Activated naive CD8-positive, alpha-beta T cell (primary cell): ENCODE results near the gene ANKHD1.

Source experiments
- H3K27ac Mint-ChIP-seq: one replicate; pipeline ENCODE4 v1.8.0; 2021; ENCODE audit warnings: mixed read lengths
- H3K27me3 Mint-ChIP-seq: one replicate; pipeline ENCODE4 v1.8.0; 2021; ENCODE audit warnings: mixed read lengths
- H3K36me3 Mint-ChIP-seq: one replicate; pipeline ENCODE4 v1.8.0; 2021; ENCODE audit warnings: mixed read lengths
- H3K4me1 Mint-ChIP-seq: one replicate; pipeline ENCODE4 v1.8.0; 2021; ENCODE audit warnings: low read depth, mixed read lengths
- H3K4me3 Mint-ChIP-seq: one replicate; pipeline ENCODE4 v1.8.0; 2021; ENCODE audit warnings: mild to moderate bottlenecking, mixed read lengths
- H3K9me3 Mint-ChIP-seq: one replicate; pipeline ENCODE4 v1.8.0; 2021; ENCODE audit warnings: low read depth, mixed read lengths

Gene ANKHD1

GRCh38 chr5:140513124-140513523, 111.5 kb downstream of the ANKHD1 start:
- Mint-ChIP-seq H3K36me3 (peaks cover 11% of the 10 kb centered on the region), H3K27ac (no peak overlapping the region)

GRCh38 chr5:140524003-140524402, 122.4 kb downstream of the ANKHD1 start:
- no peaks in the 10 kb centered on the region for H3K27me3 Mint-ChIP-seq
- no peaks in the 10 kb centered on the region for H3K4me1 Mint-ChIP-seq
- no peak overlapping the region for H3K4me3 Mint-ChIP-seq
- peaks cover 8% of the 10 kb centered on the region for H3K36me3 Mint-ChIP-seq
- no peaks in the 10 kb centered on the region for H3K9me3 Mint-ChIP-seq
- no peak overlapping the region for H3K27ac Mint-ChIP-seq

More at GRCh38 chr5:140513124-140513523, 111.5 kb downstream of the ANKHD1 start:
- Mint-ChIP-seq H3K27me3 (no peaks in the 10 kb centered on the region), H3K4me1 (no peaks in the 10 kb centered on the region), H3K9me3 (no peaks in the 10 kb centered on the region), H3K4me3 (no peak overlapping the region)

- Mint-ChIP-seq H3K27ac (no peak overlapping the region), H3K27me3 (no peaks in the 10 kb centered on the region), H3K4me1 (peaks cover under 1% of the 10 kb centered on the region), H3K36me3 (peaks cover 12% of the 10 kb centered on the region), H3K9me3 (no peaks in the 10 kb centered on the region), H3K4me3 (no peak overlapping the region)
These were observed 138.6 kb downstream of the ANKHD1 start for GRCh38 chr5:140540227-140540626.

GRCh38 chr5:140542972-140543371, 141.3 kb downstream of the ANKHD1 start:
- H3K27ac Mint-ChIP-seq: peak overlapping the region; percentile 10
- no peak overlapping the region for H3K4me3 Mint-ChIP-seq
- peaks cover 11% of the 10 kb centered on the region for H3K4me1 Mint-ChIP-seq
- peaks cover 10% of the 10 kb centered on the region for H3K36me3 Mint-ChIP-seq
- H3K9me3 Mint-ChIP-seq: no peaks in the 10 kb centered on the region
- H3K27me3 Mint-ChIP-seq: no peaks in the 10 kb centered on the region

GRCh38 chr5:140544986-140545385, 143.4 kb downstream of the ANKHD1 start:
- Mint-ChIP-seq H3K4me1 (peaks cover 29% of the 10 kb centered on the region), H3K27ac (peak overlapping the region; percentile 72), H3K4me3 (no peak overlapping the region), H3K27me3 (no peaks in the 10 kb centered on the region), H3K36me3 (peaks cover 10% of the 10 kb centered on the region), H3K9me3 (no peaks in the 10 kb centered on the region)

- Mint-ChIP-seq H3K27me3 (no peaks in the 10 kb centered on the region), H3K36me3 (peaks cover 12% of the 10 kb centered on the region), H3K9me3 (no peaks in the 10 kb centered on the region), H3K4me3 (no peak overlapping the region), H3K27ac (no peak overlapping the region), H3K4me1 (peaks cover 32% of the 10 kb centered on the region)
These were observed 144.0 kb downstream of the ANKHD1 start for GRCh38 chr5:140545606-140546005.

- Mint-ChIP-seq H3K9me3 (no peaks in the 10 kb centered on the region), H3K27me3 (no peaks in the 10 kb centered on the region), H3K27ac (peak overlapping the region; percentile 97), H3K36me3 (peaks cover 9% of the 10 kb centered on the region), H3K4me1 (peaks cover 38% of the 10 kb centered on the region), H3K4me3 (peak overlapping the region; percentile 90)
These were observed 145.3 kb downstream of the ANKHD1 start for GRCh38 chr5:140546851-140547507.

GRCh38 chr5:140547508-140548299, 146.1 kb downstream of the ANKHD1 start, which contains the start of gene EIF4EBP3:
Gene EIF4EBP3, plus strand, starts transcription at chr5:140547662. Its CDS starts 76 bp downstream, at chr5:140547738.
- H3K4me1 Mint-ChIP-seq: peaks cover 39% of the 10 kb centered on the region
- H3K36me3 Mint-ChIP-seq: peaks cover 9% of the 10 kb centered on the region

GRCh38 chr5:140548300-140548688, 146.7 kb downstream of the ANKHD1 start:
- no peaks in the 10 kb centered on the region for H3K27me3 Mint-ChIP-seq
- peak overlapping the region; percentile 90 for H3K4me3 Mint-ChIP-seq
- H3K4me1 Mint-ChIP-seq: peaks cover 45% of the 10 kb centered on the region
- peak overlapping the region; percentile 97 for H3K27ac Mint-ChIP-seq
- H3K9me3 Mint-ChIP-seq: no peaks in the 10 kb centered on the region
- H3K36me3 Mint-ChIP-seq: peaks cover 9% of the 10 kb centered on the region

More at GRCh38 chr5:140547508-140548299, 146.1 kb downstream of the ANKHD1 start, which contains the start of gene EIF4EBP3:
- peak within 1 kb of the TSS; percentile 90 for H3K4me3 Mint-ChIP-seq
- no peaks in the 10 kb centered on the region for H3K27me3 Mint-ChIP-seq
- no peaks in the 10 kb centered on the region for H3K9me3 Mint-ChIP-seq
- H3K27ac Mint-ChIP-seq: peak within 1 kb of the TSS; percentile 97

- Mint-ChIP-seq H3K27me3 (no peaks in the 10 kb centered on the region), H3K4me1 (peaks cover 50% of the 10 kb centered on the region), H3K4me3 (peak overlapping the region; percentile 90), H3K9me3 (no peaks in the 10 kb centered on the region), H3K27ac (peak overlapping the region; percentile 97), H3K36me3 (peaks cover 9% of the 10 kb centered on the region)
These were observed 147.2 kb downstream of the ANKHD1 start for GRCh38 chr5:140548791-140549190.

- H3K36me3 Mint-ChIP-seq: peaks cover 6% of the 10 kb centered on the region
- H3K27me3 Mint-ChIP-seq: no peaks in the 10 kb centered on the region
- no peaks in the 10 kb centered on the region for H3K9me3 Mint-ChIP-seq
- H3K4me3 Mint-ChIP-seq: peak overlapping the region; percentile 90
- peaks cover 57% of the 10 kb centered on the region for H3K4me1 Mint-ChIP-seq
- H3K27ac Mint-ChIP-seq: peak overlapping the region; percentile 97
These were observed 147.9 kb downstream of the ANKHD1 start for GRCh38 chr5:140549237-140550144.

- peaks cover 66% of the 10 kb centered on the region for H3K4me1 Mint-ChIP-seq
- peaks cover 2% of the 10 kb centered on the region for H3K36me3 Mint-ChIP-seq
- H3K27me3 Mint-ChIP-seq: no peaks in the 10 kb centered on the region
- no peaks in the 10 kb centered on the region for H3K9me3 Mint-ChIP-seq
- H3K4me3 Mint-ChIP-seq: peak overlapping the region; percentile 46
- H3K27ac Mint-ChIP-seq: peak overlapping the region; percentile 97
These were observed 148.8 kb downstream of the ANKHD1 start for GRCh38 chr5:140550147-140551079.

GRCh38 chr5:140551872-140552271, 150.2 kb downstream of the ANKHD1 start:
- no peaks in the 10 kb centered on the region for H3K9me3 Mint-ChIP-seq
- peak overlapping the region; percentile 80 for H3K27ac Mint-ChIP-seq
- no peak overlapping the region for H3K4me3 Mint-ChIP-seq
- peaks cover 5% of the 10 kb centered on the region for H3K36me3 Mint-ChIP-seq
- H3K4me1 Mint-ChIP-seq: peaks cover 75% of the 10 kb centered on the region
- H3K27me3 Mint-ChIP-seq: no peaks in the 10 kb centered on the region

- Mint-ChIP-seq H3K36me3 (peaks cover 5% of the 10 kb centered on the region), H3K4me3 (peak overlapping the region; percentile 75), H3K4me1 (peaks cover 66% of the 10 kb centered on the region), H3K27ac (peak overlapping the region; percentile 94), H3K27me3 (no peaks in the 10 kb centered on the region), H3K9me3 (no peaks in the 10 kb centered on the region)
These were observed 152.0 kb downstream of the ANKHD1 start for GRCh38 chr5:140553657-140554056.
